ENCODE measurements around the gene MFN2.

Gene MFN2

GRCh38 chr1:12052997-12053686, 72.9 kb downstream of the MFN2 start:
- FAIRE-seq: no peak

- FAIRE-seq: no peak
These were observed 73.7 kb downstream of the MFN2 start for GRCh38 chr1:12053752-12054548.

- FAIRE-seq: no peak
These were observed 75.0 kb downstream of the MFN2 start for GRCh38 chr1:12055259-12055658.

GRCh38 chr1:12056331-12056841, 76.1 kb downstream of the MFN2 start:
- FAIRE-seq: no peak

DNA sequence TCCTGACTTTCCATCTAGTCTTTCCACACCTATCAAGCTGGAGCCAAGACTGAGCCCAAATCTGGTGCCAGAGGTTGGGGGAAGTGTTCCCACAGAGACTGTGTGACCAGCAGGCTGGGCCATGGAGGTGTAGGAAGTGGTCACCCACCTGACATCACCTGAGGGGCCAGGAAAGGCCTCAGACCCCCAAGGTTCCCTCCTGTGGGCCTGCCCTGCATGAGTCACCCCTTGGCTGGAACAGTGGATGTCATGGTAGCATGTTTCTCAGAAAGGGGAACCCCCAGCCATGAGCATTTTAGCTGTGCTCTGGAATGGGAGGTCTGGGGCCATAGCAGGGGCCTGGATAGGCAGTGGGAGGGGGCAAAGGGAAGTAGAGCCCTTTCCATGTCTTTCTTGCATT, 77.1 kb downstream of the MFN2 start:
- FAIRE-seq: no peak

- FAIRE-seq: no peak
These were observed 77.9 kb downstream of the MFN2 start for GRCh38 chr1:12057940-12058687.

DNA sequence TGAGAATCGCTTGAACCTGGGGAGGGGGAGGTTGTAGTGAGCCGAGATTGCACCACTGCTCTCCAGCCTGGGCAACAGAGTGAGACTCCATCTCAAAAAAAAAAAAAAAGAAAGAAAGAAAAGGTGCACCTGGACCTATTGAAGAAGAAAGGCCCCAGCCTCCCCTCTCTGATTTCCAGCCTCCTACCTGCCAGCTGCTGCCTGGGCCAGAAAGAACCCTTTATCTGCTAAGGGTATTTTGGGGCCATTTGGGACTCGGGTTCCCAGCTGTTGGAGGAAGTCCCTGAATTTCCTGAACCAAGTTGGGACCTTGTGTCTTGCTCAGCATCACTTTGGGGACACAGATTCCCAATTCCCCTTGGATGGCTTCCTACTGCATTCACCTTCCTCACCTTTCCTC, 79.0 kb downstream of the MFN2 start:
- FAIRE-seq: no peak

- no peak for FAIRE-seq
These were observed 79.6 kb downstream of the MFN2 start for GRCh38 chr1:12059722-12060464.

GRCh38 chr1:12060500-12060899, 80.3 kb downstream of the MFN2 start:
- FAIRE-seq: no peak

Data from islet of Langerhans (tissue), 1 donor.